ENCODE measurements around the gene POTEB2. TPM values are rescaled to one million over a fixed set of nuclear protein-coding genes. Genes with fewer than 3 reads are reported as not detected.
"Not testable (repeated sequence)": the region's sequence is repeated elsewhere in the genome, so short reads cannot be mapped to it uniquely, and the experiment has no call there.

POTEB2 gene
- not detected in 2 replicates for total RNA-seq

DNA sequence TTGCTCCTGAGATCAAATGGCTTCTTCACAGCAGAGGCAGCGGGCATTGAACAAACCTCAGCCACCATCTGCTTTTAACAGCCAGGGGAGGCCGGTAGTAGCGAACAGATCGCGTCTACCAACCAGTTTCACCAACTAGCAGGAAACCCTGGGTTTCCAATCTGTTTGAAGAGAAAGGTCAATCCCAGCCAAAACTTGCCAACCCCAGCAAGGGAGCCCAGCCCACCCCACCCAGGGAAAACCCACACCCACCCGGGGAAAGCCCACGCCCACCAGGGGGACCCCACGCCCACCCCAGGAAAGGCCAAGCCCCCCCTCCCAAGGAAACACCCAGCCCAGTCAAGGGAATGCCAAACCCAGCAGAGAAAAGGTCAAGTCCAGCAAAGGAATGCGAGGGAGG, at the start of gene POTEB2:
POTEB2 (minus strand) TSS at position 101 of the 400 bp plus-strand sequence; CDS start at position 68, 33 bp downstream.
- DNase-seq; H3K36me3 Mint-ChIP-seq (ENCODE audit: low read depth); H3K4me3 Mint-ChIP-seq; H3K4me1 Mint-ChIP-seq; intact Hi-C loops (cut with micrococcal nuclease); H3K9me3 Mint-ChIP-seq; H3K27ac Mint-ChIP-seq; H3K27me3 Mint-ChIP-seq: not testable (repeated sequence)

DNA sequence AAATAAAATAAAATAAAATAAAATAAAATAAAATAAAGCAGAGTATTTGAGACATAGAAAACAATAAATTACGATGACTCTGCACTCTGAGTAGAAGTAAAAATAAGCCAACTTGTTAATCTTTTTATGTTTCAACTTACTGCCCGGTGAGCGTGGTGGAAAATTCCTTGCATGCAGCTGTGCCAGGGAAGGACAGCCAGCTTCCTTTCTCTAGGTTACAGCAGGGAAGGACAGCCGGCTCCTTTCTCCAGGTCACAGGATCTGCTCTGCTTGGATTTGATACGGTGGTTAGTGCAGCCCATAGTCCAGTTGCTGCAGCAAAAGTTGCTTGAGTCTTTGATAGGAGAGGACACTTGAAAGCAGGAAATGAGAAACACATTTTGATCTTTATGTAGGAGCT, 13.8 kb upstream of the POTEB2 start:
- H3K4me1 Mint-ChIP-seq; H3K9me3 Mint-ChIP-seq; H3K27me3 Mint-ChIP-seq; H3K4me3 Mint-ChIP-seq; intact Hi-C loops (cut with micrococcal nuclease); H3K27ac Mint-ChIP-seq; H3K36me3 Mint-ChIP-seq (ENCODE audit: low read depth); DNase-seq: not testable (repeated sequence)

DNA sequence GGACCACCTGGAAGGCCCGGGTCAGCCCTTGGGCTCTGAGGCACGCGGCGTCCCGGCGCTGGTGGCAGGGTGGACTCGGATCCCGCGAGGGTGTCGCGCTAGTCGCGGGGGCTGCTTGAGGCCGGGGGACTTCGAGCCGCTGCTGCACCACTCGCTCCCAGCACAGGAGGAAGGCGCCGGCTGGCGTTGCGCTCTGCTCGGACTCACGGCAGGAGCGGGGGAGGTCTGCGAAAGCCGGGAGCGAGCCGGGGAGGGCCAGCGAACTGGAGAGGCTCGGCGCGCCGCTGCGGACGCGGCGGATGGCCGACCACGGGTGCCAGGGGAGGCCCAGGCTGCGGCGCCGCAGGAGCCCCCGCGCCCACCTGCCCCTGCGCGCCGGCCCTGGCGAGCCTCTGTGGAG, 12.3 kb upstream of the POTEB2 start:
- not testable (repeated sequence) for H3K9me3 Mint-ChIP-seq; H3K27me3 Mint-ChIP-seq; H3K36me3 Mint-ChIP-seq (ENCODE audit: low read depth)

DNA sequence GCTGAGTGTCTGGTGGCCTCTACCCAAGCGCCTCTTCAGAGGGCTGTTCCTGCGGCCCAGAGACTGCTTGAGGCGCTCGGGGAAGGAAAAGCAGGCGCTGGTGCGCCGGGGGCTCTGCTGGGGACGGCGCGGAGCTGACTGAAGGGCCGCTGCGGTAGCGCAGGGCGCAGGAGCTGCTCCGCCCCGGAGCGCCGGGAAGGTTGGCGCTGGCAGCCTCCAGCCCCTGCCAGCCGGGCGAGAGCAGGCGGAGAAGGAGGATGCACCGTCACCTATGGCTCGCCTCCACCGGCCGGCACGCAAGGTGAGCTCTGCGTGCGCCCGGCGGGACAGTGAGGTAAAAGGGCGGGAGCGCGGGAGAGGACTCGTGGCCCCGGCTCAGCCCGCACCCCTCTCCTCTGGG, 11.7 kb upstream of the POTEB2 start:
- H3K36me3 Mint-ChIP-seq (ENCODE audit: low read depth); DNase-seq; H3K27me3 Mint-ChIP-seq; H3K27ac Mint-ChIP-seq; intact Hi-C loops (cut with micrococcal nuclease); H3K4me3 Mint-ChIP-seq; H3K9me3 Mint-ChIP-seq; H3K4me1 Mint-ChIP-seq: not testable (repeated sequence)

More for the DNA sequence above, 12.3 kb upstream of the POTEB2 start:
- H3K27ac Mint-ChIP-seq; H3K4me1 Mint-ChIP-seq; H3K4me3 Mint-ChIP-seq; intact Hi-C loops (cut with micrococcal nuclease); DNase-seq: not testable (repeated sequence)
